ENCODE results near the gene CCHCR1. TPM values are rescaled to one million over a fixed set of nuclear protein-coding genes. Genes with fewer than 3 reads are reported as not detected.

CCHCR1 gene
- total and polyA plus RNA-seq, 2 of the 8 experiments (the other 6 are each of a cell fraction or from before 2014, with no cell fraction given), result 20.9 to 38.0 TPM

GRCh38 chr6:31171931-31172905 lies 14.6 kb upstream of the CCHCR1 start:
- peaks cover 6% of the 10 kb centered on the region for H3K79me1 ChIP-seq (ENCODE audit: low read depth, low read length)
- peak overlapping the region; percentile 96 for H4K91ac ChIP-seq (replicated peaks; ENCODE audit: insufficient read length, low read length)
- DNase-seq (ENCODE audit: low read depth in 1 of 2, low spot score in 2 of 2) (peak; percentile 95 to 98), FAIRE-seq (peak; percentile 52)
- H4K20me1 ChIP-seq (replicated peaks in 1 of 2; ENCODE audit: control insufficient read depth in 1 of 2, insufficient read depth in 2 of 2, low read length in 2 of 2), result peaks cover 7 to 11% of the 10 kb centered on the region in 2 experiments
- H3K56ac ChIP-seq (replicated peaks; ENCODE audit: insufficient read length, low read depth, low read length), result peak overlapping the region; percentile 92
- no peaks in the 10 kb centered on the region for H3K9me3 ChIP-seq (ENCODE audit: insufficient read depth in 2 of 2, low read depth in 1 of 2, low read length in 1 of 2)
- peak overlapping the region; percentile 41 for H4K5ac ChIP-seq (ENCODE audit: insufficient read length, low read depth, low read length)
- ChIA-PET POLR2A (ENCODE audit: partially characterized antibody) (interaction anchor here (0.6 to 68.5 kb wide), 25 partner anchors 4 to 706 kb away, joined by 3 to 2251 read pairs (median 4); partner anchors contain the start of genes CCHCR1, CDSN, DDR1 and FLOT1), CTCF (ENCODE audit: partially characterized antibody) (interaction anchor here (0.7 to 5.9 kb wide), 13 partner anchors 11 to 194 kb away, joined by 3 to 36 read pairs (median 6); partner anchors contain the start of genes PSORS1C1, PSORS1C2 and TCF19)
- peak overlapping the region; percentile 92 for H3K27ac ChIP-seq (ENCODE audit: low read depth, low read length)
- H3K14ac ChIP-seq (ENCODE audit: insufficient read length), result no peak overlapping the region
- peaks cover 13% of the 10 kb centered on the region for H3K23me2 ChIP-seq (ENCODE audit: low read depth, low read length)
- 1% methylated on average over 15 of the region's 16 CpGs; no CpG with 5 or more reads in 1 of the 2 experiments for WGBS, 2 experiments (ENCODE audit: extremely low coverage in 1 of 2, insufficient coverage in 1 of 2, insufficient read length in 1 of 2, insufficient replicate concordance in 2 of 2, low coverage in 1 of 2, low lambda C conversion rate in 2 of 2, missing lambda C conversion rate in 1 of 2)
- peak overlapping the region; percentile 95 for H2BK12ac ChIP-seq (ENCODE audit: low read depth, low read length)
- peak overlapping the region; percentile 55 to 83 (median 70) for H3K9ac ChIP-seq (replicated peaks in 1 of 4; ENCODE audit: extremely low read depth in 1 of 4, low read depth in 3 of 4, low read length in 3 of 4)
- H3K4me3 ChIP-seq (ENCODE audit: extremely low read depth in 1 of 4, insufficient read depth in 2 of 4, low read depth in 3 of 4, low read length in 4 of 4), result peak overlapping the region; percentile 44 to 62 (median 55)
- H2AFZ ChIP-seq (ENCODE audit: low read length), result no peak overlapping the region
- peak overlapping the region; percentile 63 for H4K8ac ChIP-seq (ENCODE audit: extremely low read depth, insufficient read depth, low read length)
- peaks cover 23 to 68% of the 10 kb centered on the region in 2 experiments for H3K79me2 ChIP-seq (ENCODE audit: control insufficient read depth in 1 of 2, insufficient read depth in 2 of 2, low read length in 2 of 2)
- H3K18ac ChIP-seq (ENCODE audit: extremely low read depth, low read length), result peak overlapping the region; percentile 76
- peaks cover 22 to 41% (median 32%) of the 10 kb centered on the region in 4 experiments for H3K4me1 ChIP-seq (replicated peaks in 1 of 4; ENCODE audit: control insufficient read depth in 3 of 4, insufficient read depth in 4 of 4, low read length in 3 of 4)
- H3K36me3 ChIP-seq (ENCODE audit: control insufficient read depth in 2 of 4, insufficient read depth in 4 of 4, low read length in 3 of 4), result no peaks in the 10 kb centered on the region
- H3K27me3 ChIP-seq (replicated peaks in 1 of 4; ENCODE audit: control insufficient read depth in 3 of 4, extremely low read depth in 1 of 4, insufficient read depth in 3 of 4, low read length in 3 of 4), result no peaks in the 10 kb centered on the region
- peak overlapping the region; percentile 79 for H3K4ac ChIP-seq (replicated peaks; ENCODE audit: insufficient read length, low read depth, low read length)
- no peak overlapping the region for H3K23ac ChIP-seq (ENCODE audit: insufficient read length)
- H2BK5ac ChIP-seq (ENCODE audit: low read depth, low read length), result peak overlapping the region; percentile 100
- peak overlapping the region; percentile 83 to 89 for H3K4me2 ChIP-seq (ENCODE audit: insufficient read depth in 1 of 2, low read depth in 2 of 2, low read length in 2 of 2)
- peak overlapping the region; percentile 74 for H2BK120ac ChIP-seq (replicated peaks; ENCODE audit: low read depth, low read length)
- peak overlapping the region; percentile 76; the same call in 1 of the 2 replicates for H2AK5ac ChIP-seq (ENCODE audit: low read depth, low read length)
- peak overlapping the region; percentile 9; the same call in 1 of the 2 replicates for H2BK15ac ChIP-seq (ENCODE audit: low read length)
- peak overlapping the region; percentile 99 for H2BK20ac ChIP-seq (ENCODE audit: low read length)
- TF ChIP-seq RNF2 (IDR thresholded peaks at IDR 0.05; ENCODE audit: borderline replicate concordance, low read depth, low read length, missing control alignments, poor library complexity, severe bottlenecking) (no peak), JUN (IDR thresholded peaks at IDR 0.05; ENCODE audit: low read depth, low read length) (no peak), KDM5A (IDR thresholded peaks at IDR 0.05; ENCODE audit: low read length) (no peak), SP2 (IDR thresholded peaks at IDR 0.05; ENCODE audit: low read length) (no peak), SUZ12 (IDR thresholded peaks at IDR 0.05; ENCODE audit: low read length) (no peak), JUND (IDR thresholded peaks at IDR 0.05; ENCODE audit: low read length) (no peak), CBX5 (IDR thresholded peaks at IDR 0.05; ENCODE audit: low read depth, low read length) (no peak), FOSL1 (IDR thresholded peaks at IDR 0.05; ENCODE audit: insufficient read depth, low read depth, low read length) (no peak), MAX (IDR thresholded peaks at IDR 0.05) (no peak), CHD1 (IDR thresholded peaks at IDR 0.05; ENCODE audit: low read depth, low read length) (no peak)
